A549 treated with RU486 at 1 μM for 4 hours (cell line): ENCODE measurements around the gene ZFP64. TPM values are rescaled to one million over a fixed set of nuclear protein-coding genes. Genes with fewer than 3 reads are reported as not detected.

Experiments
- total RNA-seq: library from RNA; stranded (reverse); fragments of 200-300 nt; extraction: Qiagen RNA extraction; gene quantifications from 5 replicates; pipeline ENCODE4 v1.2.3, GENCODE V29; 2022; ENCODE audit warnings: low read depth

Gene ZFP64
- 19.2 to 20.7 TPM (median 20.5 TPM) in 5 replicates for total RNA-seq

DNA sequence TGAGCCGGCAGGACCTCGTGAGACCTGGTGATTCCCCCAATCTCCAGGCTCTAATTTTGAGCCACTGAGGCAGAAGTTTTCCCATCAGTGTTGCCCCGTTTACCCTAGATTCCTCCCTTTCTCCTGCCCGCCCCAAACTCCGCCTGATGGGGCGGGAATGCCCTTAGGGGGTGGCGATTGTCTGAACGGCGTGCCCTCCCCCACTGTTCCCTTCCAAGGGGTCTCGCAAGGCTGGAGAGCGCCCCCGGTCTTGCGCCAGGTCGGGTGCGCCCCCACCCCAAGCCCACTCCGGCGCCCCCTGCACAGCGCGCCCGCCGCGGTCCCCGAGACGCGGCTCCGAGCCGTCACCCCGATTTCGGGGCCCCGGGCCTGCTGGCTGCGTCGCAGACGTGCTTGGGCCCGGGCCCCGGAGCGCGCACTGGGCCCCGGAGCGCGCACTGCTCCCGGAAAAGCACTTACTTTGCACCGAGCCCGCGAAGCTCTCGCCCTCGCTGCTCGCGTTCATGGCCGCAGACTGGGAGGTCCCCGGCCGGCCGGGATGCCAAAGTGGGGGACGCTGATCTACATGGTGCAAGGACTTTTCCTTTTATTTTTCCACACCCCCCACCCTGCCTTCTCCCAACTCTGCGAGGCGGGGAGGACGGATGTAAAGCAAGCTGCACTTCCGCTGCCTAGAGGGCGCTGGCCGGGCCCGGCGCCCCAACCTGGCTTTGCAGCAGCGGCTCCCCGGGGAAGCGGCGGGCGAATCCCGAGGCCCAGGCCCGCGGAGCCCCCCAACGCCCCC lies at the start of gene ZFP64:
TSS of gene ZFP64 (minus strand) at position 648 of the 784 bp plus-strand sequence. CDS start at position 505, 143 bp downstream.

